Measurements from ENCODE around the gene DNM1. TPM values are rescaled to one million over a fixed set of nuclear protein-coding genes. Genes with fewer than 3 reads are reported as not detected.
A peak's percentile ranks its signal among the peaks of the same experiment; 100 is the strongest.

The DNM1 gene
- total RNA-seq, 1 donor = 3.6 TPM

- Histone ChIP-seq H3K9me3 (ENCODE audit: low read depth, low read length) (no peaks in the 10 kb centered on the region), H3K36me3 (ENCODE audit: insufficient read depth, low read length) (peaks cover 78% of the 10 kb centered on the region), H3K4me2 (ENCODE audit: insufficient read depth, low read length) (no peak overlapping the region), H3K4me3 (ENCODE audit: insufficient read depth, low read length) (no peak overlapping the region), H3K27ac (ENCODE audit: low read depth, low read length) (no peak overlapping the region), H4K20me1 (ENCODE audit: insufficient read depth, low read length) (peaks cover 31% of the 10 kb centered on the region), H2AFZ (ENCODE audit: low read length) (no peak overlapping the region), H3K27me3 (ENCODE audit: insufficient read depth, low read length) (no peaks in the 10 kb centered on the region), H3K79me2 (ENCODE audit: insufficient read depth, low read length) (no peaks in the 10 kb centered on the region), H3K4me1 (ENCODE audit: insufficient read depth, low read length) (no peaks in the 10 kb centered on the region)
- no peak for TF ChIP-seq CTCF (IDR thresholded peaks at IDR 0.05; ENCODE audit: extremely low read depth, low read depth, low read length)
- no peak for DNase-seq (ENCODE audit: insufficient read length, low spot score, missing footprints)
Observed at GRCh38 chr9:128259156-128259555, 56.0 kb downstream of the DNM1 start.

GRCh38 chr9:128260340-128260739, 57.2 kb downstream of the DNM1 start:
- no peaks in the 10 kb centered on the region for H3K79me2 ChIP-seq (ENCODE audit: insufficient read depth, low read length)
- H3K4me2 ChIP-seq (ENCODE audit: insufficient read depth, low read length) = no peak overlapping the region
- H3K4me3 ChIP-seq (ENCODE audit: insufficient read depth, low read length) = no peak overlapping the region
- no peaks in the 10 kb centered on the region for H3K4me1 ChIP-seq (ENCODE audit: insufficient read depth, low read length)
- H3K27ac ChIP-seq (ENCODE audit: low read depth, low read length) = no peak overlapping the region
- no peak for TF ChIP-seq CTCF (IDR thresholded peaks at IDR 0.05; ENCODE audit: extremely low read depth, low read depth, low read length)
- H4K20me1 ChIP-seq (ENCODE audit: insufficient read depth, low read length) = peaks cover 31% of the 10 kb centered on the region
- peaks cover 88% of the 10 kb centered on the region for H3K36me3 ChIP-seq (ENCODE audit: insufficient read depth, low read length)
- peak; percentile 52 for DNase-seq (ENCODE audit: insufficient read length, low spot score, missing footprints)
- H3K9me3 ChIP-seq (ENCODE audit: low read depth, low read length) = no peaks in the 10 kb centered on the region
- no peak overlapping the region for H2AFZ ChIP-seq (ENCODE audit: low read length)
- H3K27me3 ChIP-seq (ENCODE audit: insufficient read depth, low read length) = no peaks in the 10 kb centered on the region

GRCh38 chr9:128262687-128263086, 59.5 kb downstream of the DNM1 start:
- H3K4me3 ChIP-seq (ENCODE audit: insufficient read depth, low read length) = no peak overlapping the region
- peak; percentile 29 for DNase-seq (ENCODE audit: insufficient read length, low spot score, missing footprints)
- H4K20me1 ChIP-seq (ENCODE audit: insufficient read depth, low read length) = peaks cover 17% of the 10 kb centered on the region
- no peak overlapping the region for H2AFZ ChIP-seq (ENCODE audit: low read length)
- H3K4me1 ChIP-seq (ENCODE audit: insufficient read depth, low read length) = no peaks in the 10 kb centered on the region
- no peak for TF ChIP-seq CTCF (IDR thresholded peaks at IDR 0.05; ENCODE audit: extremely low read depth, low read depth, low read length)
- no peaks in the 10 kb centered on the region for H3K27me3 ChIP-seq (ENCODE audit: insufficient read depth, low read length)
- no peaks in the 10 kb centered on the region for H3K9me3 ChIP-seq (ENCODE audit: low read depth, low read length)
- peaks cover 90% of the 10 kb centered on the region for H3K36me3 ChIP-seq (ENCODE audit: insufficient read depth, low read length)
- no peak overlapping the region for H3K27ac ChIP-seq (ENCODE audit: low read depth, low read length)
- H3K79me2 ChIP-seq (ENCODE audit: insufficient read depth, low read length) = peaks cover 4% of the 10 kb centered on the region
- no peak overlapping the region for H3K4me2 ChIP-seq (ENCODE audit: insufficient read depth, low read length)

- peaks cover 88% of the 10 kb centered on the region for H3K36me3 ChIP-seq (ENCODE audit: insufficient read depth, low read length)
- H3K4me1 ChIP-seq (ENCODE audit: insufficient read depth, low read length) = no peaks in the 10 kb centered on the region
Observed at GRCh38 chr9:128265348-128265847, 62.2 kb downstream of the DNM1 start.

More at GRCh38 chr9:128265348-128265847, 62.2 kb downstream of the DNM1 start:
- Histone ChIP-seq H3K4me2 (ENCODE audit: insufficient read depth, low read length) (no peak overlapping the region), H3K27me3 (ENCODE audit: insufficient read depth, low read length) (no peaks in the 10 kb centered on the region), H4K20me1 (ENCODE audit: insufficient read depth, low read length) (peaks cover 31% of the 10 kb centered on the region), H3K9me3 (ENCODE audit: low read depth, low read length) (no peaks in the 10 kb centered on the region), H2AFZ (ENCODE audit: low read length) (no peak overlapping the region), H3K4me3 (ENCODE audit: insufficient read depth, low read length) (no peak overlapping the region), H3K79me2 (ENCODE audit: insufficient read depth, low read length) (peaks cover 20% of the 10 kb centered on the region), H3K27ac (ENCODE audit: low read depth, low read length) (no peak overlapping the region)
- DNase-seq (ENCODE audit: insufficient read length, low spot score, missing footprints) = no peak
- no peak for TF ChIP-seq CTCF (IDR thresholded peaks at IDR 0.05; ENCODE audit: extremely low read depth, low read depth, low read length)
